Panc1 (cell line): ENCODE measurements around the gene PROCR.

Source experiments
- POLR2AphosphoS5 ChIP-seq: IDR thresholded peaks from 2 replicates; pipeline ENCODE4 v1.6.1; 2012; ENCODE audit warnings: mild to moderate bottlenecking, low read depth, low read length, moderate library complexity
- REST ChIP-seq, 2 experiments: IDR thresholded peaks; 2 replicates each; pipeline ENCODE4 v1.6.1; 2011 to 2012; ENCODE audit warnings: low read depth in 2 of 2, control low read depth in 1 of 2, low read length in 1 of 2, mild to moderate bottlenecking in 1 of 2, moderate library complexity in 1 of 2; ENCODE audit not compliant: insufficient read depth in 1 of 2
- TF ChIP-seq, protein P1 (sequence below): fragments of 450-650 bp; IDR thresholded peaks from 2 replicates; pipeline ENCODE4 v1.5.1; 2017; ENCODE audit warnings: mild to moderate bottlenecking

GRCh38 chr20:35199740-35200139 is 27.9 kb downstream of the PROCR start:
- no peak for TF ChIP-seq POLR2AphosphoS5
- TF ChIP-seq, protein P1, sequence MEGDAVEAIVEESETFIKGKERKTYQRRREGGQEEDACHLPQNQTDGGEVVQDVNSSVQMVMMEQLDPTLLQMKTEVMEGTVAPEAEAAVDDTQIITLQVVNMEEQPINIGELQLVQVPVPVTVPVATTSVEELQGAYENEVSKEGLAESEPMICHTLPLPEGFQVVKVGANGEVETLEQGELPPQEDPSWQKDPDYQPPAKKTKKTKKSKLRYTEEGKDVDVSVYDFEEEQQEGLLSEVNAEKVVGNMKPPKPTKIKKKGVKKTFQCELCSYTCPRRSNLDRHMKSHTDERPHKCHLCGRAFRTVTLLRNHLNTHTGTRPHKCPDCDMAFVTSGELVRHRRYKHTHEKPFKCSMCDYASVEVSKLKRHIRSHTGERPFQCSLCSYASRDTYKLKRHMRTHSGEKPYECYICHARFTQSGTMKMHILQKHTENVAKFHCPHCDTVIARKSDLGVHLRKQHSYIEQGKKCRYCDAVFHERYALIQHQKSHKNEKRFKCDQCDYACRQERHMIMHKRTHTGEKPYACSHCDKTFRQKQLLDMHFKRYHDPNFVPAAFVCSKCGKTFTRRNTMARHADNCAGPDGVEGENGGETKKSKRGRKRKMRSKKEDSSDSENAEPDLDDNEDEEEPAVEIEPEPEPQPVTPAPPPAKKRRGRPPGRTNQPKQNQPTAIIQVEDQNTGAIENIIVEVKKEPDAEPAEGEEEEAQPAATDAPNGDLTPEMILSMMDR: no peak
- no peak for TF ChIP-seq REST (IDR thresholded peaks at IDR 0.05; ENCODE audit: insufficient read depth in 1 of 2, low read depth in 2 of 2, low read length in 1 of 2)
